SW 1271 (cell line): Measurements from ENCODE around the gene STX2.
"Not testable (repeated sequence)": the region's sequence is repeated elsewhere in the genome, so short reads cannot be mapped to it uniquely, and the experiment has no call there.

Source experiments
- DNase-seq, 2 experiments: peaks; one replicate each; lab custom pipeline; 2025; lab: John Stamatoyannopoulos, UW

Gene STX2

GRCh38 chr12:130870442-130871285 lies 31.6 kb upstream of the STX2 start:
- peak; percentile 71 to 88 for DNase-seq

DNA sequence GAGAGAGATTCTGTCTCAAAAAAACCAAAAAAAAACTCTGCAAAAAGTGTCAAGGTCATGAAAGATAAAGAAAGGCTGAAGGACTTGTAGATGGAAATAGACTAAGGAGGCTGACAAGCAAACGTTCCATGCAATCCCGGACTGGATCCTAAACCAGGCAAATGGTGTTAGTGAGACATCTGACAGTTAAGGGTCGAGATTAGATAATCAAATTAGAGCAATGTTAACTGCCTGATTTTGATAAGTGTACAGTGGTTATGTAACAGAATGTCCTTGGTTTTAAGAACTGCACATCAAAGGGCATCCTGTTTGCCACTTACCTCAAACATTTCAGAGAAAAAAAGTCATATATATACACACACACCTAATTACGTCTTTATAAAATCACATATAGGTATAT lies 29.4 kb upstream of the STX2 start:
- DNase-seq, result no peak

DNA sequence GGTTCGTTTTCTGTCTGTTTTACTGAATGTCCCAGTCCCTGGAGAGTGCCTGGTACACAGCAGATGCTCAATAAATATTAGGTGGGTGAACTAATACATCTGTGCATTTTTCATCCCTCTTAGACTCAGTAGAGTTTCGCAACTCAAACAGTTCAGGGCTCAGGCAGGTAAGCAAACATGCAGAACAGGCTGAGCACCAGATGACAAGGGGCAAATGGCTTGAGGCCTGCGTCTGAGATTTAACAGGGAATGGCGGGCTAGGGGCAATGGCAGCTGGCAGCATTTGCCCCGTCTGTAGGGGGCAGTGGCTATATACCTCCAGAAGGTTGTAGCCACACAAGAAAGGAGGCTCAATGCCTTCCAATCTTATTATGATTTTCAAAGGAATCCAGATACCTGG lies 24.2 kb upstream of the STX2 start:
- no peak for DNase-seq

- DNase-seq, result not testable (repeated sequence)
Observed at GRCh38 chr12:130862771-130863170, 23.7 kb upstream of the STX2 start.

GRCh38 chr12:130862161-130862560 lies 23.1 kb upstream of the STX2 start:
- no peak for DNase-seq

DNA sequence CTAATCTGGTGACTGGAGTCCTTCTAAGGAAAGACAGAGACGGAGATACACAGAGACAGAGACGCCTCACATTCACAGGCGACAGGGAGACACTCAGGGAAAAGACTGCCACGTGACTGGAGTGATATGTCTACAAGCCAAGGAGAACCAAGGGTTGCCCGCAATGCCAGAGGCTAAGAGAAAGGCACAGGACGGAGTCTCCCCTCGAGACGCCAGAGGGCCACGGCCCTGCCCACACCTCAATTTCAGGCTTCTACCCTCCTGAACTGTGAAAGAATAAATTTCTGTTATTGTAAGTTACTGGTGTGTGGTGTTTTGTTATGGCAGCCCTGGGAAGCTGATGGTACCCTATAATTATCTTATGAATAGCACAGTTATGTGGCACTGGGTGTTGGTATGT lies 21.3 kb upstream of the STX2 start:
- no peak for DNase-seq

GRCh38 chr12:130859161-130859560 lies 20.1 kb upstream of the STX2 start:
- DNase-seq, result no peak

DNA sequence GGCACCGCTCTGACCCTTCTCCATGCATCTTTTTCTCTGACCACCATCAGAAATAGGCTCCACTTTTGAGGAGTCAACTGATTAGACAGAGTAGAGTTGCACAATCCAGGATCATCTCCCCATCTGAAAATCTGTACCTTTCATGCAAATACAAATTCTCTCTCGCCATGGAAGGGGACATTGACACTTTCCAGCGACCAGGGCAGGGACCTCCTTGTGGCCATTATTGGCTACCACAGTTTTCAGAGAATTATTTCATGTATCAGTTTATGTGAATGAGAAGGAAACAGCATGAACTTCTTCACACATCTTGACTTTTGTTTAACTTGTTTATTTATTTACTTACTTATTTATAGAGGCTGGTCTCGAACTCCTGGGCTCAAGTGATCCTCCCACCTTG lies 19.0 kb upstream of the STX2 start:
- DNase-seq, result no peak

DNA sequence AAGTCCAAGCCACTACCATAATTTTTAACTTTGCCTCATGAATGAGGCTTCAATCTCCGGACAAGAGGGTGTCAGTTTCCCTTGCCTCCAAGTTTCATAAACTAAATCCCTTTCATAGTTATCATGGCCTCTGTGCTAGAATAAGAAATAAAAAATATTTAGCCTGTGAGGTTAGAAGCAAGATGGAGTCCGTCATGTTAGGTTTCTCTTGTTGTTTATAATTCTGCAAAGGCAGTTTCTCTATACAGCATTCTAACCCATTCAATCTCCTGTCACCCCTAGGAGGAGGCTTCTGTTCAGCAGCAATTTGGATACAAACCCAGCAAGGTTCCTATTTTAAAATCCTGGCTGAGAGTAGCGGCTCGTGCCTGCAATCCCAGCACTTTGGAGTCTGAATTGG lies 17.0 kb upstream of the STX2 start:
- no peak for DNase-seq

- DNase-seq, result no peak
Observed at GRCh38 chr12:130850418-130851021, 11.5 kb upstream of the STX2 start.

DNA sequence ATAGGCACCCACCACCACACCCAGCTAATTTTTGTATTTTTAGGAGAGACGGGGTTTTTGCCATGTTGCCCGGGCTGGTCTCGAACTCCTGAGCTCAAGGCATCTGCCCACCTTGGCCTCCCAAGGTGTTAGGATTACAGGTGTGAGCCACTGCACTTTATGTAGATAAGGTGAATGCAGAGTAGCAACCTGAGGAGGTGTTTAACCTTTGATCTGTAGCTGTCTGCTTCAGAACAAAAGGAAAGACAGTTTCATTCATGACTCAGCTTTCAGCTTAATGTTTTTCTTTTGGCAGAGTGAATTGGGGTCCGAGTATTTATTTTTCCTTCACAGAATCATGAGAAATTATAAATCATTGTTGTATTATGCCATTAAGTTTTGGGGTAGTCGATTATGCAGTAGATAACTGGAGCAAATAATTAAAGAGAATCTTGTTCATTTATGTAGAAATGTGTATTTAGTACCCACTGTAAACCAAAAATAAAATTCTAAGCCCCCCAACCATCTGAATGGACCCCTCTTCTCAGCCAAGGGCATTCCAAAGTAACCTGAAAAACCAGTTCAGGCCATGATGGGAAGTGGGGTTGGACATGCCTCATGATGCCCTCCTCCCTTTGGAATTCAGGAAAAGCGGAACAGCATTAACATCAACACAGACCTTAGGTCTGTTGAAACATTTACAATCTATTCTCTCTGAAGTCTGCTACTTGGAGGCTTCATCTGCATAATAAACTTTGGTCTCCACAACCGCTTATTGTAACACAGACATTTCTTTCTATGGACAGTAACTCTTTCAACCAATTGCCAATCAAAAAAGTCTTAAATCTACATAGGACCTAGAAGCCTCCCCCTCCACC lies 10.7 kb upstream of the STX2 start:
- DNase-seq, result no peak

DNA sequence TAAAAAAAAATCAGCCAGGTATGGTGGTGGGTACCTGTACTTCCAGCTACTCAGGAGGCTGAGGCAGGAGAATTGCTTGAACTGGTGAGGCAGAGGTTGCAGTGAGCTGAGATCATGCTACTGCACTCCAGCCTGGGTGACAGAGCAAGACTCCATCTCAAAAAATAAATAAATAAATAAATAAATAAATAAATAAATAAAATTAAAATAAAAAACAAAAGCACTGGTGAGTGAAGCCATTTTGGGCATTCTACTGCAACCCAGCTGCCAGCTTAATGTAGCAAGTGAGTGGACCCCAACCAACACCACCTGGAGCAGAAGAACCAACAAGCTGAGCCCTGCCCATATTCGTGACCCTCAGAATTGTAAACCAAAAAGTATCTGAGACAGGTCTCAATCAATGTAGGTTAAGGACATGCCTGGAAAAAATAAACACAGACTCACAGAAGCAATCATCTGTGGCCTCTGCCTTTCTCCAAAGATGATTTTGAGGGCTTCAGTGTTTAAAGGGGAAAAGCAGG lies 9.8 kb upstream of the STX2 start:
- not testable (repeated sequence) for DNase-seq

DNA sequence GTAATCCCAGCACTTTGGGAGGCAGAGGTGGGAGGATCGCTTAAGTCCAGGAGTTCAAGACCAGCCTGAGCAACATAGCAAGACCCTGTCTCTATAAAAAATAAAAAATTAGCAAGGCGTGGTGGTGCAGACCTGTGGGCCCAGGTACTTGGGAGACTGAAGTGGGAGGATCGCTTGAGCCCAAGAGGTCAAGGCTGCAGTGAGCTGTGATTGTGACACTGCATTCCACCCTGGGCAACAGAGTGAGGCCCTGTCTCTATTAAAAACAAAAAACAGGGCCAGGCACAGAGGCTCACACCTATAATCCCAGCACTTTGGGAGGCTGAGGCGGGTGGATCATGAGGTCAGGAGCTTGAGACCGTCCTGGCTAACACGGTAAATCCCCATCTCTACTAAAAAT lies 9.1 kb upstream of the STX2 start:
- not testable (repeated sequence) for DNase-seq

- DNase-seq, result no peak
Observed at GRCh38 chr12:130847112-130847511, 8.1 kb upstream of the STX2 start.

DNA sequence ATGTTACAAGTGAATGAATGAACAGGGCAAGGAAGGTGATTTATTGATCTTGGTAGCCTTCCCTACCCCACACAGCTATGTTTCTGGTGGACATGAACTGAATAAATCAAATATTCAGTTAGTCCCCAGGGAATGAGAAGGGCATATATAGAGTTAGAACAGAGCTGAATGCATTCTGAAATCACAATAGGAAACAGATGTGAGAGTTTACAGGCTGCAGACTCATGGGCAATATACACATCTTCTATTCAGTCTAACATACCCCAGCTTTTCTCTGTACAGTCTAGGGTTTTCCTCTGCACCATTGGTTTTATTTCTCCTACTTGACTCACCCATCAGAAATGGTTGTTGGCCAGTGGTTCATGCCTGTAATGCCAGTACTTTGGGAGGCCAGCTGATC lies 7.3 kb upstream of the STX2 start:
- DNase-seq, result no peak

DNA sequence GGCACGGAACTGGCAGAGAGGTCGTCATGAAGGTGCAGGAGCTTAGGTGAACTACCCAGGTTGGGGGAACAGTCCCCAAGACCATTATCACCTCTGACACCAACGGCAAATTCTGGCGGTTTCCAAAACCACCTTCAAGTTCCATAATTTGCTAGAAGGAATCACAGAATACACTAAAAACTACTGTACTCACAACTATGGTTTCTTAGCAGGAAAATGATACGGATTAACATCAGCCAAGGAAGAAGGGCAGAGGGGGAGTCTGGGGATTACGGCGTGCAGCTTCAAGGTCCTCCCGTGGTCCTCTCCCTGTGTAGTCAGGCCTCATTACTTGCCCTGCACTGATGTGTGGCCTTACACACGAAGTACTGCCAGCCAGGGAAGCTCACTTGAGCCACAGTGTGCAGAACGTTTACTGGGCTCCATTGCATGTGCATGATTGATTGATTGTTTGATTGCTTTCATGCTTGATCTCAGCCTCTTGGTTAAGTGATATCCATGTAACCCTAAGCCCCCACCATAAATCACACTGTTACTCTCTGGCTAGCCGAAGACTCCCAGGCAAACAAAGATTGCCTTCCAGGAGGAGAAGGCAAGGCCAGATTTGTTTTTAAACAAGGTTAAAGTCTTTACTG lies 837 bp upstream of the STX2 start:
- DNase-seq, result no peak

GRCh38 chr12:130838284-130838950 lies 633 bp downstream of the STX2 start:
- DNase-seq, result peak in 1 of 2 experiments; percentile 17

DNA sequence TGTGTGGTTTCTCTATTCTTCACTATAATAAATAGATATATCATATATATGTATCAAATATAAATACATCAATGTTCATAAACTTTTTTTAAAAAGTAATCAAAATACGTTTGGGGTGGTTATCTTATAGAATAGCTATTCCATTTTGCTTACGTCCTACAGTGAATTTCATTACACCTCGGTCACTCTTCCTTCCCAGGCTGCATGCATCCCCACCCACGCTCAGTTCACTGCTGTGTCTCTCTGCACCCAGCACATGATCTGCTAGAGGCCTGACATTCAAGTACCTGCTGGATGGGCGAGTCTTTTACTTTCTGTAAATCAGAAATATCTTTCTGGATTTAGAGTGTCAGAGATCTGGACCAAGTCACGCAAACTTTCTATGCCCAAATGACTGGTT lies 3.6 kb downstream of the STX2 start:
- DNase-seq, result no peak

DNA sequence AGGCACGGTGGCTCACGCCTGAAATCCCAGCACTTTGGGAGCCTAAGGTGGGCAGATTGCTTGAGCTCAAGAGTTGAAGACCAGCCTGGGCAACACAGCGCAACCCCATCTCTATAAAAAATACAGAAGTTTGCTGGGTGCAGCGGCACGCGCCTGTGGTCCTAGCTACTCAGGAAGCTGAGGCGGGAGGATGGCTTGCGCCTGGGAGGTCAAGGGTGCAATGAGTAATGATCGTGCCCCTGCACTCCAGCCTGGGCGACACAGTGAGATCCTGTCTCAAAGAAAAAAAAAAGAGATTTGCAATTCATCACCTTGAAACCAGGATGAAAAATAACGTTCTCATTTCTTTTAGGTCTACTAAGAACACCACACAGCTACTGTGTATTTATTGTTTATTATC lies 4.0 kb downstream of the STX2 start:
- DNase-seq, result no peak

DNA sequence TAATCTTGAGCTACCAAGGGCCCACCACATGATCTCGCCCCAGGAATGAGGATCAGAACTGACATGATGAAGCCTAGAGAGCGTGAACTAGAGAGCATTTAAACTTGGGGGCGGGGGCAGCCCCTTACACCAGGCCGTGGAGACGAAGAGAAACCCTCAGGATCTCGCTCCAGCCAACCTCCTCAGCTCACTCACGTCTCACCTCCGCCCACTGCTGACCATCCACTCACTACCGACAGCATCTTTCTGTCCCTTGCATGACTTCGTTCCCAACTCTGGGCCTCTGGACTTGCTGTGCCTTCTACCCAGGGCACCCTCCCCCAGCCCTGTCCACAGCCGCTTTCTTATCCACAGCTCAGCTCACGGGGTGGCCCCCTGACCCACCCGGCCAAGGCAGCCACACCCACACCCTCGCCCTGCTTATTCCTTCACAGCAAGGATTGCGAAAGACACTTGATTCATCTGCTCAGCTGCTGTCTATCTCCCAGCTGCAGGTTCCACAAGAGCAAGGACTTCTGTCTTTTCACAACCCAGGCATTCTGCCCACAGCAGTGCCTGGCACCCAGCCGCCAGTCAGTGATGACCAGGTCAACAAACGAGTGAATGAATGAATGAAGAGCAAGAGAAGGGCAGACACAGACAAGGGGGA lies 6.4 kb downstream of the STX2 start:
- DNase-seq, result no peak

GRCh38 chr12:130831876-130832405 lies 7.1 kb downstream of the STX2 start:
- DNase-seq, result no peak
